Lung (tissue), 12 donors: ENCODE data around the gene NAV2. TPM values are rescaled to one million over a fixed set of nuclear protein-coding genes. Genes with fewer than 3 reads are reported as not detected.
A peak's percentile ranks its signal among the peaks of the same experiment; 100 is the strongest.

Experiments
- ATAC-seq: fragments of 200-7000 bp; cut with Tn5 transposase; one replicate; pipeline ENCODE4 v1.9.1; 2020; ENCODE audit warnings: moderate number of reproducible peaks; ENCODE audit not compliant: insufficient read depth, low FRiP score
- DNase-seq, 3 donors: peaks; one replicate each; pipeline ENCODE4 v3.0.0-alpha.2; 2013 to 2017
- H3K27ac ChIP-seq, 2 donors: one replicate each; pipeline ENCODE4 v1.5.1; 2013; ENCODE audit warnings: mild to moderate bottlenecking in 2 of 2, moderate library complexity in 2 of 2, control low read depth in 1 of 2, inconsistent platforms in 1 of 2, low read depth in 1 of 2, low read length in 1 of 2
- H3K27me3 ChIP-seq, 3 donors: one replicate each; pipeline ENCODE4 v1.5.1; 2013; ENCODE audit warnings: low read length in 2 of 3; ENCODE audit not compliant: control insufficient read depth in 3 of 3, insufficient read depth in 3 of 3
- H3K36me3 ChIP-seq, 4 donors: one replicate each; pipeline ENCODE4 v1.5.1; 2013; ENCODE audit warnings: low read length in 4 of 4, mild to moderate bottlenecking in 1 of 4, moderate library complexity in 1 of 4; ENCODE audit not compliant: control insufficient read depth in 4 of 4, insufficient read depth in 4 of 4
- H3K4me1 ChIP-seq, 5 donors: one replicate each; pipeline ENCODE4 v1.5.1; 2013; ENCODE audit warnings: low read length in 5 of 5, mild to moderate bottlenecking in 2 of 5, moderate library complexity in 1 of 5; ENCODE audit not compliant: control insufficient read depth in 5 of 5, insufficient read depth in 5 of 5
- H3K4me3 ChIP-seq: one replicate; pipeline ENCODE4 v1.5.1; 2013; ENCODE audit warnings: mild to moderate bottlenecking, control low read depth, moderate library complexity
- H3K9ac ChIP-seq, 2 donors: one replicate each; pipeline ENCODE4 v1.5.1; 2013; ENCODE audit warnings: low read length in 2 of 2, control low read depth in 1 of 2; ENCODE audit not compliant: insufficient read depth in 1 of 2
- H3K9me3 ChIP-seq, 4 donors: one replicate each; pipeline ENCODE4 v1.5.1; 2013; ENCODE audit warnings: low read length in 3 of 4, mild to moderate bottlenecking in 1 of 4, moderate library complexity in 1 of 4; ENCODE audit not compliant: control insufficient read depth in 4 of 4, insufficient read depth in 3 of 4
- CTCF ChIP-seq: IDR thresholded peaks from 2 replicates; pipeline ENCODE4 v1.5.1; 2012; ENCODE audit warnings: mild to moderate bottlenecking; ENCODE audit errors: control extremely low read depth, extremely low read depth
- WGBS, 2 donors: extraction: QIAGEN DNeasy Blood & Tissue Kit; methylation state at CpG; one replicate each; pipeline ENCODE4 v1.1.7; 2013; 5-methylcytosine and 5-hydroxymethylcytosine counted together
- polyA plus RNA-seq, 2 donors: library from polyadenylated mRNA; stranded (reverse); fragments of 200-250 nt; gene quantifications; one replicate each; pipeline ENCODE4 v1.2.1, GENCODE V29; 2013
- total RNA-seq, 2 donors: library from RNA; depleted of rRNA in 1 of 2; stranded (reverse); fragments of >200 nt in 1 of 2; gene quantifications; one replicate each; pipeline ENCODE4 v1.2.1, GENCODE V29; 2014 to 2021
- donor health status: control.
- donor health status: control.
- donor health status: Bipolar disorder and iron deficiency.
- donor health status: healthy.
- donor health status: DM: yes; HTN: yes; CAD: no.

NAV2 gene
- total and polyA plus RNA-seq, 4 donors, result 6.8 to 47.9 (median 20.2) TPM

DNA sequence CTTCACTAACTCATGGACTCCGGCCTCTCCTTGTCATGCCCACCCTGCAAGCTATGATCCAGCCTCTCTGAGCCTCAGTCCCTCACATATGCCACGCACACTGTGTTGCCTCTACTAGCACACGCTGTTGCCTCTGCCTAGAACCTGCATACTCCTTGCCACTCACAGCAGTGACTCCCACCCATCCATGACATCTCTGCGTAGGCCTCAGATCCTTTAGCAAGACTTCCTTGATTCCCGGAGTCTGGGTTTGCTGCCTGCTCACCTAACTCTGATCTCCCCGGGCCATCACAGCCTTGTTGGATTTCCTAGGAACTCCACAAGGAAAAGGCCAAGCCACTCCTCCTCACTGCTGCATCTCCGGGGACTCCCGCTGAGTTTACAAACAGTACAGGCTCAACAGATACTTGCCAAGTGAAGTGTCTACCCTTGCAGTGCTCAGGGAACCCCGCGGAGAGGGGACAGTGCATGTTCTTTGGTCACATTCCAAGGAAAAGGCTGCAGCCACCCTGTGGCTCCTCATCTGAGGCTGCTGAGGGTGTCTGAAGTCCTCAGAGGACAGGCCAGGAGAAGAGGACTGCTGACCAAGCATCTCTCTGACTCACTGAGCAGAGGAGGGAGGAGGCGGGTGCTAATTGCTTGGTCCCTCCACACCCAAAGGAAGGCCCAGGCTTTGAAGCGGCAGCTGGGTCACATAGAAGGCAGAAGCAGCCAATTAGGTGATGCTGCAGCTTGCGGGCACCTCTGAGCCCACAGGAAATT, 42.4 kb upstream of the NAV2 start:
- H3K27ac ChIP-seq, result no peak overlapping the region
- H3K4me3 ChIP-seq, result no peak overlapping the region
- no peak for ATAC-seq
- H3K27me3 ChIP-seq, result no peaks in the 10 kb centered on the region
- H3K36me3 ChIP-seq, result no peaks in the 10 kb centered on the region
- TF ChIP-seq CTCF, result no peak
- peak; percentile 78 to 84 (median 83) for DNase-seq
- 82 to 83% methylated on average over 13 of the region's 13 CpGs for WGBS, 2 donors
- no peak overlapping the region for H3K9ac ChIP-seq
- no peaks in the 10 kb centered on the region for H3K9me3 ChIP-seq
- H3K4me1 ChIP-seq, result peaks cover 8 to 47% (median 23%) of the 10 kb centered on the region in 5 donors

DNA sequence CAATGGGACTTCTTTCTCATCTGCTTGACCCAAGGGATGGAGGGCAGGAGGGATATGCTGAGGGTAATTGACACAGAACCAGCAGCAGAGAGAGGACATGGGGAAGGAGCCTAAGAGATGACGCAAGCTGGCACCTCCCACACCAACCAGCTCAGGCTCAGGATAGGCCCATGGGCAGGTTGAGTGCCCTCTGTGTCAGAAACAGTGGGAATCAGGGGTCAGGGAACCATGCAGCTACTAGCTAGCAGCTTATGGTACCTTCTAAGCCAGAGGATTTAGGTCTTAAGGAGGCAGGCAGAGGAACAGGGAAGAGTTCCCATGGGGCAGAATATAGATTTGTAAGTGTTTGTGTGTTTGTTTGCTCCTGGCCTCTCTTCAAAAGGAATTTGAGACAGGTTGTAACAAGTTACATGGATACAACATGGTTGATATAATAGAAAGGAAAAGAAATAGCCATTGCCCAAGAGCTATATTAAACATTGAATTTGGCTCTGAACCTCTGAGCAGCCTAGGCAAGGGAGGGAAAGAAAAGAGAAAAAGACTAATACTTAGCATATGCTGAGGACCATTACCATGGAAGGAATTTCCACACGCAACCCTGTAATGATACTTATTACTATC, 39.9 kb upstream of the NAV2 start:
- WGBS, 2 donors, result 89 to 93% methylated on average over 2 of the region's 2 CpGs

DNA sequence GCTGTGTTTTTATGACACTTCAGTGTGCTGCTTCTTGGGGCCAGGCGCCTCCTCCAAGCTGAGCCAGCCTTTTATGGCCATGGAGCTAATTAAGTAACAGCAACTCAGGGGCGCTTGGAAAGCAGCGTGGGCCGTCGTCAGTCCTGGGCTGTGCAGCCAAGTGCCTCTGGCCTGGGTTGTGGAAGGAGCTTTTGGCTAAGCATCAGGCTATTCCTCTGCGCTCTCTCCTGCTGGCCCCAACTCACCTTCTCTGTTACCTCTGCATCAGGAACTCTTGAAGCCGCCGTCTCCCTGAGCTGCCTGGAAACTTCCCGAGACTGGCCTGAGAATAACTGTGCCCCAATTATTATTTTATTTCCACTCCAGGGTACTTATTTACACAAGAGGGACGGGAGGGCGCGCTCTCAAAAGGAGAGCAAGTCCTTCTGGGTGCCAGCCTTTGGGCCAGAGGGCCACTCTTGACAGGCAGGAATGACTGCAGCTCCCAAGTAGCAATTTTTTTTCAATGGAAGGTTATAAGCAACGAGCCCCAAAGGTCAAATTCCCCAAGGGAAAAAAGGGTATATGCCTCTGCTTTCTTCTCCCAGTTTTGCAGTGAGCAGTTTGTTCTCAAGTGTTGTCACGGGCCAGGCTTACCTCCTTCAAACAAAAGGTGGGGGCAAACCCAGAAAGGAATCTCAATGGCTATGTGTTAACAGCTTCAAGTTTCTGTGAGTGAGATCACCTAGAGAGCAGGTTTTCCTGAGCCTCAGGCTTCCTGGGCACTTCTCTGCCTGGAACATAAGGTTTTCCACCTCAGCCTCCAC, 38.5 kb upstream of the NAV2 start:
- Histone ChIP-seq H3K4me3 (no peak overlapping the region), H3K27ac (peak overlapping the region; percentile 83 to 89), H3K4me1 (peaks cover 13 to 79% (median 43%) of the 10 kb centered on the region in 5 donors), H3K9me3 (no peaks in the 10 kb centered on the region), H3K9ac (peak overlapping the region in 1 of 2 donors; percentile 38), H3K36me3 (no peaks in the 10 kb centered on the region), H3K27me3 (no peaks in the 10 kb centered on the region)
- peak; percentile 80 to 90 (median 87) for DNase-seq
- peak; percentile 65 for ATAC-seq
- no peak for TF ChIP-seq CTCF
- 64 to 80% methylated on average over 14 of the region's 14 CpGs for WGBS, 2 donors

More for the DNA sequence above, 39.9 kb upstream of the NAV2 start:
- Histone ChIP-seq H3K4me1 (peaks cover 12 to 66% (median 35%) of the 10 kb centered on the region in 5 donors), H3K27ac (peak overlapping the region in 1 of 2 donors; percentile 83), H3K36me3 (no peaks in the 10 kb centered on the region), H3K9me3 (no peaks in the 10 kb centered on the region), H3K27me3 (no peaks in the 10 kb centered on the region), H3K9ac (no peak overlapping the region), H3K4me3 (no peak overlapping the region)
- DNase-seq, result no peak
- TF ChIP-seq CTCF, result no peak
- no peak for ATAC-seq
